Fibroblast of peridontal ligament (primary cell): Measurements from ENCODE around the gene VWA3A.
"Not testable (repeated sequence)": the region's sequence is repeated elsewhere in the genome, so short reads cannot be mapped to it uniquely, and the experiment has no call there.

Source experiments
- DNase-seq: peaks from one replicate; pipeline ENCODE4 v3.0.0-alpha.2; 2010; ENCODE audit errors: extremely low read depth

Gene VWA3A

GRCh38 chr16:22086440-22086839 is 5.9 kb upstream of the VWA3A start:
- DNase-seq, result no peak

DNA sequence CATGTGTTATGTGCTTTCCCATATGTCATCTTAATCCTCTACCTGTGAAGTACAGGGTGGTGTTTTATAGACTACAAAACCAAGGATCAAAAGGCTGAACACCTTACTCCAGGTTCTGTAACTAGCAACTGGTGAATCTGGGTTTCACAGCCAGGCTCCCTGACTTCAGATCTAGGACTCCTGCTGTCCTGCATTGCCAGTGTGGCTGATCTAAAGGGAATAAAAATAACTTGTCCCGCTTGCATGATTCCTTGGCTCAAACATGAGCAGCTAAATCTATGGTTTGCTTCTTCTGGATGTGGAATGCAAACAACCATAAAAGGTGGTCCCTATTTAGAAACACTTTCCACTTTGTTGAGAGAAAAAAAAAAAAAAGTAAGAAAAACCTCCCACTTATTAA is 3.7 kb upstream of the VWA3A start:
- no peak for DNase-seq

DNA sequence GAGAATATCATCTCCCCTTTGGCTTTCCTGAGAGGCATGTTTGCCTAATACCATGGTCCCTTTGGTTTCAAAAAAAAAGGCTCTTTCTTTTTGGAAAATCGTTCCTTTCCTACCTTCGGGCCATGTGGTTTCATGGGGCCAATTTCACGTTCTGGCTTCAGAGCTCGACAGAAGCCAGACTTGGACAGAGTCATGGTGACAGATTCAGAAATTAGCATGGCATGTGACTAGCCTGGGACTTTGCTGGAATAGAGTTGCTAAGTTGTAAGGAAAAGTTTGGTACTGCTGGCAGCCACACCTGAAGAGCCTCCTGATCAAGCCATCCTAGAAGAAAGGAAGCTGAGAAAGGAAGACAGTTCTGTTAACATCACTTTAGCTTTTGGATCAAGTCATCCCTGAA is 2.4 kb upstream of the VWA3A start:
- no peak for DNase-seq

DNA sequence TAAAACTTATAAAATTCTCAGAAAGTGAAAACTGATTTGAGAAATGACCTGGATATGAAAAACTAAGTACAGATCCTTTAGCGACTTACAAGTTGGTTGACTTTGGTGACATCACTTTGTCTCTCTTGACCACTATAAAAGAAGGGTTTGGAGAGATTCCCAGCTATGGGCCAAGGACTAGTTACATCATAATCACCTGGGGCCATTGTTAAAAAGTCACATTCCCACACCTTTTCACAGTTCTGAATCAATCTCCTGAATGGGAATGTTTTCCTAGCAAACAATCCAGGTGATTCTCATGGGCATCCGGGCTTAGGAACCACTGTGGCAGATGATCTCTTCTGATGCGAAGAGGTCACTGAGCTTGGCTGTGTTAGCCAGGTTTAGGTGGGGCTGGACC is 620 bp upstream of the VWA3A start:
- no peak for DNase-seq

DNA sequence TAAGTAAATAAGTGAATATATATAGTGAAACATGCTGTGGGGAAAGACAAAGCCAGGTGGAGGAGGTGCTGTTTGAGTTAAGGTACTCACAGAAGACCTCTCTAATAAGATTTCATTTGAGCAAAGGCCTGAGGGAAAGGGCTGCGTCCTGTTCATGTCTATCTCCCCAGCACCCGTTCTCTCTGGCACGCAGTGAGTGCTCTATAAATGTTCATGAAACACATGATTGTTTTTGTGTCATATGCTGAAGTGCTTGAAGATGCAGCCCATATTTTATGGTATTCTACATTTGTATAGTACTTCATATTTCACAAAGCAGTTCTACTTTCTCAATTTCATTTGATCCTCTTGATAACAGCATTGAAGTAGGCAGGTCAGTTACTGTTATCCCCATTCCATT is 990 bp downstream of the VWA3A start:
- DNase-seq, result no peak

- DNase-seq, result no peak
These were observed 1.7 kb downstream of the VWA3A start for GRCh38 chr16:22093996-22094395.

DNA sequence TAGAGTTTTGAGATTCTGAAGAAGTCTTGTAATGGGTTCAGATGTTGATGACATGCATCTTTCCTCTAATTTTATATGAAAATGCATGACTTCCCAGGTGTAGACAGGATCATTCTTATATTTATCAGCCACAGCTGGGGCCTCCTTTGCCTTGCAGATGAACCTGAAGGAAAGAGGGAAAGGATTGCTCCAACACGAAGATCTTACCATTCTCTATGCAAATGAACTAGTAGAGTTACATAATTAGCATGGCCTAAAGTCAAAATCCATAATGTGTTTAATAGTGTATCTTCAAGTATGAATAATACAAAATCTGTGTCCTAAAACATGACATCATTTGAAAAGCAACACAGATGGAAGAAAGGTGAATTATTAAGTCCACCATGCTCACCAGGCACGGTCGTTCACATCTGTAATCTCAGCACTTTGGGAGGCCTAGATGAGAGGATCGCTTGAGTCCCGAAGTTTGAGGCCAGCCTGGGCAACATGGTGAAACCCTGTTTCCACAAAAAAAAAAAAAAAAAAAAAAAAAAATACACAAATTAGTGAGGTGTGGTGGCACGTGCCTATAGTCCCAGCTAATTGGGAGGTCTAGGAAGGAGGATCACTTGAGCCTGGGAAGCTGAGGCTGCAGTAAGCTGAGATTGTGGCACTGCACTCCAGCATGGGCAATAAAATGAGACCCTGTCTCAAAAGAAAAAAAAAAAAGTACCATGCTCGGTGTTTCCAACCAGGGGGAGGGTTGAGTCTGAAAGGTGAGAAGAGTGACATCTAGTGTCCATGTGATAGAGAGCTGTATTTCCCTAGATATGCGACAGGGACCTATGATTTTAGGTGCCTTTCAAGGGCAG is 6.3 kb downstream of the VWA3A start:
- peak; percentile 54 for DNase-seq

- no peak for DNase-seq
These were observed 7.1 kb downstream of the VWA3A start for GRCh38 chr16:22099256-22099975.

DNA sequence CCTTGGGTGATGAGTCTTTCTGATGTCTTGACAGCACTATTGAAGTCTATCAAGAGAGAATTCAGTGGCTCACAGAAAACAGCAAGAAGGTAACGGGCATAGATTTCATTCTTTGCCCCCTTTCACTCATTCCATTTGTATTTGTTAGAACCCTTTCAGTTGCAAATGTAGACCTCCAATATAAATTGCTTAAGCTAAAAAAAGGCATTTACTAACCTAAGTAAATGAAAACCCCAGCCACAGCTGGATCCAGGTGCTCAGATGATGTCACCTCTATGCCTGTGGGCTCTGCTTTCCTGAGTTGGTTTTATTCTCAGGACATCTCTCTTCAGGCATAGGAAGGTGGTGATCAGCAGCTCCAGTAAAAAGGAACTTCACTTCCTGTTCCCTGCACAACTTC is 11.1 kb downstream of the VWA3A start:
- DNase-seq, result no peak

- DNase-seq, result no peak
These were observed 17.0 kb downstream of the VWA3A start for GRCh38 chr16:22109258-22109898.

DNA sequence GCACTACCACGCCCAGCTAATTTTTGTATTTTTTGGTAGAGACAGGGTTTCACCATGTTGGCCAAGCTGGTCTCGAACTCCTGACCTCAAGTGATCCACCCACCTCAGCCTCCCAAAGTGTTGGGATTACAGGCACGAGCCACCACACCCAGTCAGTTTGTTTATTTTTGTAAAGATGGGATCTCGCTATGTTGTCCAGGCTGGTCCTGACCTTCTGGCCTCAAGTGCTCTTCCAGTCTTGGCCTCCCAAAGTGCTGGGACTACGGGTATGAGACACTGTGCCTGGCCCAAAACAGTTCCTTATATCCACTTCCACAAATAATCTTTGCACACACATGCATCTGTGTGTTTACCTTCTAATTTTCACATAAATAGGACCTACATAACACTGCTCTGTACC is 19.3 kb downstream of the VWA3A start:
- DNase-seq, result not testable (repeated sequence)

DNA sequence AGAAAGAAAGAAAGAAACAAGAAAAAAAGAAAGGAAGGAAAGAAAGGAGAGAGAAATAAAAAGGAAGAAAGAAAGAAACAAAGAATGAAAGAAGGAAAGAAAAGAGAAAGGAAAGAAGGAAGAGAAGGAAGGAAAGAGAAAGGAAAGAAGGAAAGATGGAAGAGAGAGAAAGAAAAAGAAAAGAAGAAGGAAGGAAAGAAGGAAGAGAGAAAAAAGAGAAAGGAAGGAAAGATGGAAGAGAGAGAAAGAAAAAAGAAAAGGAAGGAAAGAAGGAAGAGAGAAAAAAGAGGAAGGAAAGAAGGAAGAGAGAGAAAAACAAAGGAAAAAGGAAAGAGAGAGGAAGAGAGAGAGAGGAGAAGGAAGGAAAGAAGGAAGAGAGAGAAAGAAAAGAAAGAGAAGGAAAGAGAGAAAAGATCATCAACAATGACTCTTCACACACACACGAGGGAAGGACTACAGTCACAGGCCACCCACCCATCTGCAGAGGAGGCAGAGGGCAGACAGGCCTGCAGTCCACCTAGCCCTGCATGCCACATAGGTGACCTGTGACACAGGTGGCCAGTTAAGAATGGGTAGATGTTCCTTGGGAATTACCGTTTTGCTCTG is 23.9 kb downstream of the VWA3A start:
- DNase-seq, result no peak

DNA sequence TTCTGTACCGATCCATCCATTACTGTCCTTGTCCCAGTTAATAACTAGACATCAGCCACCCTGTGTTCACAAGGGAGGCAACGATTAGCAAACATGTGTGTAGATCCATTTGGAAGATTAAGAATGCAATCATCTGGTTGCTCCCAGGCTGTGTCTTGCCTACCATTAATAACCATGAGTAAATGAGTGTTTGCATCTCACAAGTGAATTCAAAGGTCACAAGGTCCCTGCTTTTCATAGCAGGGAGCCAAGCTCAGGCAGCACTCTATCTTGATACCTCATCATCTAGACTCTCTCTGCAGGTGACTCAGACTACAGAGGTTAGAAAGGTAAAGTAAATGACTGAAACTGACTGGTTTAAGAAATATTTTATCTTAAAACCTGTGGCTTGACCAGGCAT is 25.3 kb downstream of the VWA3A start:
- DNase-seq, result no peak

DNA sequence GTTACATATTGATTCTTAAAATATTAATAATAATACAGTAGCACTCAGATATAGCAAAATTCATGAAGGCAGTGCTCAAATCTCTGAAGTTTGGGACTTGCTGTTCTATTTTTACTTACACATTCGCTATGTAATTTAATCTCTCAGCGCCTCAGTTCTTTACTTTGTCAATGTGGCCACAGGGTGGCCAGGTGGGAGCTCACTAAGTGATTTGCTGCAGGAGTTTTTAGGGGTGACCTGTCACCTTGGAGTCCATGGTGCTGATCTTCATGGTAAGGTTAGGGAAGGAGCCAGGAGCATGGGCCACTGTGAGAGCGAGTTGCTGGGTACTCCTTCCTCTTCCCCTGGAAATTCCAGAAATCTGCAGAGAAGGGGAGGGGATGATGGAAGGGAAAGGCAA is 28.1 kb downstream of the VWA3A start:
- DNase-seq, result no peak

DNA sequence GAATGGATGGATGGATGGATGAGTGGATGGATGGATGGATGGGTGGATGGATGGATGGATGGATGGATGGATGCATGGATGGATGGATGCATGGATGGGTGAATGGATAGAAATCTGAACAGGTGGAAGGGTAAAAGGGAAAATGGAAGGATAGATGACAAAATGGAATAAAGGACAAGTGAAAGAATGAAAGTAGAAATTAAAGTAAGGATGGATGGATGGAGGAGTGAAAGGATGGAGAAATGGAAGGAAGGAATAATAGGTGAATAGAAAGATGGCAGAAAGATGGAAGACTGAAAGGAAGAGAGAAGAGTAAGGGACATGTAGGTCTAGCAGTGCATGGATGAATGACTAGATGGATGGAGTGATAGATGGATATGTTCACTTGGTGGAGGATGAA is 29.9 kb downstream of the VWA3A start:
- no peak for DNase-seq

- DNase-seq, result no peak
These were observed 30.8 kb downstream of the VWA3A start for GRCh38 chr16:22123146-22123545.

DNA sequence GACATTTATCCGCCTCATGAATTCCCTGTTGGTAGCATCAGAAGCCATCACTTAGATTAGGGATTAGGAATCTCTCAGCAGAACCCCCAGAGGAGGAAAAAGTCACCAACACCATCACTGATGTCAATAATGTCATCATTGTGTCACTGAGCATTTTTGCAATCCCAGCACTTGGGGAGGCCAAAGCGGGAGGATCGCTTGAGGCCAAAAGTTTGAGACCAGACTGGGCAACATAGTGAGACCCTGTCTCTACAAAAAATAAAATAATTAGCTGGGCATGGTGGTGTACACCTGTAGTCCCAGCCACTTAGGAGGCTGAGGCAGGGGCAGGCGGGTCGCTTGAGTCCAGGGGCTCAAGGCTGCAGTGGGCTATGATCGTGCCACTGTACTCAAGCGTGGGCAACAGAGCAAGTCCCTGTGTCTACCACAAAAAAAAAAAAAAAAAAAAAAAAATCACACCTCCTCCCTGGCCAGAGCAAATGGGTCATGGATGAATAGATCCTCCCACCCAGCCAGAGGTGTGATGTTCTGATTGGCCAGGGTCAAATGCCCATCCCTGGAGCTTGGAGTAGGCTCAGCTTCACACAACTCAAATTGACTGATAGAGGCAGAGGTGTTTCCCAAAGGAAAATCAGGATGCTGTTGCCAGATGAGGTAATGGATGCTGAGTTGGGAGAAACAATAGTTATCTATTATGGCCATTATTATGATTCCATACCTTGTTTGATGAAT is 31.6 kb downstream of the VWA3A start:
- no peak for DNase-seq

DNA sequence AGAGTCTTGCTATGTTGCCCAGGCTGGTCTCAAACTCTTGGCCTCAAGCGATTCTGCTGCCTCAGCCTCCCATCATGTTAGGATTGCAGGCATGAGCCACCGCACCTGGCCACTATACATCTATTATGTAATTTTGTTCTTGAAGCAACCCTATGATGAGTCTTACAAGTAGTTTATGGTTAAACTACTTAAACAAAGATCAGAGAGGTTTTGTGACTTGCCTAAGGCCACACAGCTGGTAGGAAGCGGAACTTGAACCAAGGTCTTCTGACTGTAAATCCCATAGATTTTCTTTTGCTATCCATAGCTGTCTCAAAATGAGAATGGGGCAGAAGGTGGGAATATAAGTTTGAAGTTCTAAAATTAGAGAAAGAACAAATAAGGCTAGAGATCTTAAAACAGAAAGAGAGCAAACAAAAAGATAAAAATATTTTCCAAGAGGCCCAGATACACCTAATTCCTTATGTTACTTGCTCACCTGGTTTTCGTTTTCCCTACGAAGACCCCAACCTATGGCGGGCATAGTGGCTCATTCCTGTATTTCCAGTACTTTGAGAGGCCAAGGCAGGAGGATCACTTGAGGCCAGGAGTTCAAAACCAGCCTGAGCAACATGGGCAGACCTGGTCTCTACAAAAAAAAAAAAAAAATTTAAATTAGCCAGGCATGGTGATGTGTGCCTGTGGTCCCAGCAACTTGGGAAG is 32.4 kb downstream of the VWA3A start:
- DNase-seq, result no peak

GRCh38 chr16:22126037-22126558 is 33.8 kb downstream of the VWA3A start:
- peak; percentile 15 for DNase-seq

DNA sequence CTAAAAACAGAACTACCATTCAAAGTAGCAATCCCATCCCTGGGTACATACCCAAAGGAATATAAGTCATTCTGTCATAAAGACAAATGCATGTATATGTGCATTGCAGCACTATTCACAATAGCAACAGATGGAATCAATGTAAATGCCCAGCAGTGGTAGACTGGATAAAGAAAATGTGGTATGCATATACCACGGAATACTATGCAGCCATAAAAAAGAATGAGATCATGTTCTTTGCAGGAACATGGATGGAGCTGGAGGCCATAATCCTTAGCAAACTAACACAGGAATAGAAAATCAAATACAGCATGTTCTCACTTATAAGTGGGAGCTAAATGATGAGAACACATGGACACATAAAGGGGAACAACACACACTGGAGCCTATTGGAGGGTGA is 36.2 kb downstream of the VWA3A start:
- DNase-seq, result not testable (repeated sequence)

- no peak for DNase-seq
These were observed 38.2 kb downstream of the VWA3A start for GRCh38 chr16:22130528-22130927.
